ENCODE results near the gene EMILIN2.

The EMILIN2 gene

DNA sequence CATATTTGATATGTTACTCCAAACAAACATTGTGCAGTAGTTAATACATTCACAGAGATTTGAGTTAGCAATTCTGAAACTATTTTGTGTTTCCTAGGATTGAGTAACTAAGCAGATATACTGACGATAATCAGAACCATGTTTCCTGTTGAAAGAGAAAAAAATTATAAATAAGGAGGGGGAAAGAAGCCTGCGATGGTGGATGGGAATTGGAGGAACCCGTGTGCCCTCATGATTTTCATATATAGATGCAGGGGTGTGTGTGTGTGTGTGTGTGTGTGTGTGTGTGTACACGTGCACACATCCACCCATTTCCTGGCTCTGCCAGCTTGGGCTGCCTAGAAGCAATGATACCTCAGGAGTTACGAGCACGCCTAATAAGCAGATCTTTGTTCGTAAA, 109.2 kb downstream of the EMILIN2 start:
- Histone ChIP-seq H3K9me3 (ENCODE audit: control insufficient read depth, insufficient read depth, low read length) (no peaks in the 10 kb centered on the region), H3K9ac (ENCODE audit: low read depth, low read length) (no peak overlapping the region), H3K4me3 (ENCODE audit: low read depth, low read length) (no peak overlapping the region), H3K36me3 (ENCODE audit: control insufficient read depth, insufficient read depth, low read length) (no peaks in the 10 kb centered on the region), H3K4me1 (ENCODE audit: control insufficient read depth, insufficient read depth, low read length) (no peaks in the 10 kb centered on the region), H3K27me3 (ENCODE audit: control insufficient read depth, insufficient read depth, low read length) (no peaks in the 10 kb centered on the region)

DNA sequence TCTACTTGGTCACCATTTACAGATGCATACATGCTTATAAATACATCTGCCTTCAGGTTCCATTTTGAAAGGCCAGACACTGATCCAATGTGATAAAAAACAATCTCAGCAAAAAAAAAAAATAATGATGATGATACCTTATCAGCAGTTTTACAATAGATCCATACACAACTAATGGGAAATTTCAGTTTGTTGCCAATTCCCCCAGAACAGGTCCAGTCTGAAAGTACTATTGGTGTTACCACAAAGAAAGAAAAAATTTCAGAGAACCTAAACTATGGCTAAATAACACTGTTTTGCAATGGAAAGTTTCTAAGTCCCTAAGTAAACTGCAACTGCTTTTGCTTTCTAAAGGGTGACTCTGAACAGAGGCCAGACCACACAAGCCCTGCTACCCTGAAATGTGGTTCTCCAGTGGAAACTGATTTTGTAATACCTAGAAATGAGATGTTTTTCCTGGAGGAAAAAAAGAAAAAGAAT, 112.1 kb downstream of the EMILIN2 start:
- Histone ChIP-seq H3K27me3 (ENCODE audit: control insufficient read depth, insufficient read depth, low read length) (no peaks in the 10 kb centered on the region), H3K4me3 (ENCODE audit: low read depth, low read length) (no peak overlapping the region), H3K9me3 (ENCODE audit: control insufficient read depth, insufficient read depth, low read length) (no peaks in the 10 kb centered on the region), H3K4me1 (ENCODE audit: control insufficient read depth, insufficient read depth, low read length) (no peaks in the 10 kb centered on the region), H3K36me3 (ENCODE audit: control insufficient read depth, insufficient read depth, low read length) (no peaks in the 10 kb centered on the region), H3K9ac (ENCODE audit: low read depth, low read length) (no peak overlapping the region)

DNA sequence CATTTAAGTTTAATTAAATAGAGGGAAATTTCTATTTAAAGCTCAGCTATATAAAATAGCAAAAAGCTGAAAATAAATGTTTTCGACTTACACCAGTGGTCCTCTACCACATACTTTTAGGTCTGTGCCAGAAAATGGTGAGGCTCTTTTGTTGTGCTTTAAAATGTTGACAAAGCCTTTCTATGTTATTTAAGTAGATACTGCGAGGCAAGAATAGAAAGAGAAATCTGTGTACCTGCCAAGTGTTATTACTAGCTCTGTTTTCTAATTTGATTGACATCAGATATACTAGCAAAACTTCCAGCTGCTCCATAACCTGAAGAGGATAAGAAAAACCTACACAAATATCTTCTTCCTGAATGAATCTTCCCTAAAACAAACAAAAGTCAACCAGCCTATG, 112.5 kb downstream of the EMILIN2 start:
- no peaks in the 10 kb centered on the region for H3K4me1 ChIP-seq (ENCODE audit: control insufficient read depth, insufficient read depth, low read length)
- no peaks in the 10 kb centered on the region for H3K36me3 ChIP-seq (ENCODE audit: control insufficient read depth, insufficient read depth, low read length)
- H3K27me3 ChIP-seq (ENCODE audit: control insufficient read depth, insufficient read depth, low read length): no peaks in the 10 kb centered on the region
- no peak overlapping the region for H3K4me3 ChIP-seq (ENCODE audit: low read depth, low read length)
- H3K9ac ChIP-seq (ENCODE audit: low read depth, low read length): no peak overlapping the region
- H3K9me3 ChIP-seq (ENCODE audit: control insufficient read depth, insufficient read depth, low read length): no peaks in the 10 kb centered on the region

DNA sequence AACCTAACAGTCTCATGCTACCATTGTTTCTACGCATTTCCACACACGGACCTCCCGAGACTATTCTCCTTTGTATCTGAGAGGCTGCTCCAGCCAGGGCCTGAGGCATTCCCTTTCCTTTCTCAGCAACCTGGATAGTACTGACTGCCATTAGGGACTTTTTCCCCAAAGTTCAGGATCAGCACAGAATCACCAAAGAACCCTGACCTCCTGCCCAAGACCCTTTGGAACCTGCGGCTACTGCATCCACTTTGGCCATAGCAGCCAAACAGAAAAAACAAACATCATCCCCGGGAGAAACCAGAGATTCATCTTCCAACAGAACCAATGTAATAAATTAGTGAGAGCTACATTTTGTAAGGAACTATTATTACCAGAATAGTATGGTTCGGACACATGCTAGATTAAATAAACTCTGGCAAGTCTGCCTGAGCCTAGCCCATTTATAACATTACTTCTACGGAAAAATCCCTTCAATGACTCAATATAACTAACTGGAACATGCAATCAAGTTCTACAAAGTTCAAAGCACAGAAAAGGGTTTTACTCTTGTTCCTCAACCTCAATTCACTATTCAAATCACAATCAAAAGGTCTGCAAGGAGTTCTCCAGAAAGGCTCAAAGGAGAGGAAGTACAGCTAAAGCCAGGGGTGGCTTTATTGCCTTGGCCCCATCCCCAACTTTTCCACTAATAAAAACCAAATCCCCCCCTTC, 114.3 kb downstream of the EMILIN2 start:
- no peak overlapping the region for H3K9ac ChIP-seq (ENCODE audit: low read depth, low read length)
- no peaks in the 10 kb centered on the region for H3K9me3 ChIP-seq (ENCODE audit: control insufficient read depth, insufficient read depth, low read length)
- H3K4me3 ChIP-seq (ENCODE audit: low read depth, low read length): no peak overlapping the region
- H3K36me3 ChIP-seq (ENCODE audit: control insufficient read depth, insufficient read depth, low read length): no peaks in the 10 kb centered on the region
- H3K4me1 ChIP-seq (ENCODE audit: control insufficient read depth, insufficient read depth, low read length): no peaks in the 10 kb centered on the region
- no peaks in the 10 kb centered on the region for H3K27me3 ChIP-seq (ENCODE audit: control insufficient read depth, insufficient read depth, low read length)

DNA sequence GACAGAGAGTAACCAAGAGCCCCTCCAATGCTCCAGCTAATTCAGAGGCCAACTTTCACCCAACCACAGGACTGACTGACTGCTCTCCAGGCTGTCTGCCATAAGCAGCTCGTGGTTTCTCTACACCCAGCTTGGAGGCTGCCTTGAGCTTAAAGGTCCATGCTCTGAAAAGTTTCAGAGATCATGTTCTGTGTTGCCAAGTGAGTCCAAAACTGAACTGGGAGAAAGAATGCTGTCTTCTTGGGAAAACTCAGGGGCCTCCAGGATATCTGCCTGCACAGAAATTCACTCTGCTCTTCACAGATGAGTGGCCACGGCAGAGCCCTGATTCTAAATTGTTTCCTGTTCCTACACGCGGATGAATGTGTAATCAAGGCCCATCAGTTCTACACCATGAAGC, 115.0 kb downstream of the EMILIN2 start:
- H3K9me3 ChIP-seq (ENCODE audit: control insufficient read depth, insufficient read depth, low read length): no peaks in the 10 kb centered on the region
- H3K4me3 ChIP-seq (ENCODE audit: low read depth, low read length): no peak overlapping the region
- H3K36me3 ChIP-seq (ENCODE audit: control insufficient read depth, insufficient read depth, low read length): no peaks in the 10 kb centered on the region
- H3K27me3 ChIP-seq (ENCODE audit: control insufficient read depth, insufficient read depth, low read length): no peaks in the 10 kb centered on the region
- H3K4me1 ChIP-seq (ENCODE audit: control insufficient read depth, insufficient read depth, low read length): no peaks in the 10 kb centered on the region
- no peak overlapping the region for H3K9ac ChIP-seq (ENCODE audit: low read depth, low read length)

DNA sequence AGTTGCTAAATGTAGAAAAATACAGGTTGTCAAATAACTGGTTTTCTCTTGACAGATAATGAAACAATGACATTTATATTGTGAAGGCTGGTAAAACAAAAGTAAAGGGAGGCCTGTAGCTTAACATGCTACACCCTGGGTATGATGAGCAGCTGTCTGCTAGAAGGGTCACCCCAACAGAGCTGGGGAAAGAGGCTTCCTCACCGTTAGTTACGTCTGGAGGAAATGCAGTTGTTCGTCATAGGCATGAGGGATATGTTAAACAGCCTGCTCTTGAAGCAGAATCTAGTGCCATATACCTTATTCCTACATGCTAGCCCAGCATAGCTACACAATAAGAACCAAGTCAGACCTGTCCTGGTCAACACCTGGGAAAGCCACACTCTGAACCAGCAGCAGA, 116.2 kb downstream of the EMILIN2 start:
- Histone ChIP-seq H3K36me3 (ENCODE audit: control insufficient read depth, insufficient read depth, low read length) (no peaks in the 10 kb centered on the region), H3K9ac (ENCODE audit: low read depth, low read length) (no peak overlapping the region), H3K4me3 (ENCODE audit: low read depth, low read length) (no peak overlapping the region), H3K9me3 (ENCODE audit: control insufficient read depth, insufficient read depth, low read length) (no peaks in the 10 kb centered on the region), H3K4me1 (ENCODE audit: control insufficient read depth, insufficient read depth, low read length) (peaks cover 4% of the 10 kb centered on the region), H3K27me3 (ENCODE audit: control insufficient read depth, insufficient read depth, low read length) (no peaks in the 10 kb centered on the region)

DNA sequence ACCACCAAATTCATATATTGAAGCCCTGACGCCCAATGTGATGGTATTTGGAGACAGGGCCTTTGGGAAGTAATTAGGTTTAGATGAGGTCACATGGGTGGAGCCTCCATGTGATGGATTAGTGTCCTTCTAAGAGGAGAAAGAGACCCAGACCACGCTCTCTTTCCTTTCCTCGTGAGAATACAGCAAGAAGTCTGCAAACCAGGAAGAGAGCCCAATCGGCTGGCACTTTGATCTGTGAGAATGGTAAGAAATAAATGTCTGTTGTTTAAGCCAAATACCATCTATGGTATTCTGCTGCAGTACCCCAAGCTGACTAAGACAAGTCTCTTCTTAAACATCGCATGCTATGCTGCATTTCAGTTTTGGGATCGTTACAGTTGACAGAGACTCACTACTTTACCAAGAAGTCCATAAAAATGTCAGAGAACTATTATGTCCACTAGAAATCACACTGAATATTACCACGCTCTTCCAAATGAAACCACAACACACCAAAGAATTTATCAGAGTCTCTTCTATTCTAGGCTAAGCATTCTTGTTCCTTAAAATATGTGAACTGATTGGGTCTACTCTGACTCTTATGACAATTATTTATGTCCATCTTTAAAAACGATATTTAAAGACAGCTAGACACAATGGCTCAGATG, 117.7 kb downstream of the EMILIN2 start:
- no peaks in the 10 kb centered on the region for H3K9me3 ChIP-seq (ENCODE audit: control insufficient read depth, insufficient read depth, low read length)
- no peak overlapping the region for H3K4me3 ChIP-seq (ENCODE audit: low read depth, low read length)
- H3K36me3 ChIP-seq (ENCODE audit: control insufficient read depth, insufficient read depth, low read length): no peaks in the 10 kb centered on the region
- peaks cover 6% of the 10 kb centered on the region for H3K4me1 ChIP-seq (ENCODE audit: control insufficient read depth, insufficient read depth, low read length)
- no peak overlapping the region for H3K9ac ChIP-seq (ENCODE audit: low read depth, low read length)
- no peaks in the 10 kb centered on the region for H3K27me3 ChIP-seq (ENCODE audit: control insufficient read depth, insufficient read depth, low read length)

All from iPS-15b (cell line).